GM12878 (cell line): ENCODE results near the gene MED25. TPM values are rescaled to one million over a fixed set of nuclear protein-coding genes. Genes with fewer than 3 reads are reported as not detected.

Source experiments
- ATAC-seq: fragments of 200-7000 bp; cut with Tn5 transposase; 3 replicates; pipeline ENCODE4 v1.9.1; 2020; ENCODE audit warnings: mild to moderate bottlenecking, moderate library complexity
- BruUV-seq: library from RNA; stranded (reverse); fragments of 400-500 nt; replicated peaks from 2 replicates; lab custom pipeline; 2021; lab: Mats Ljungman, UMichigan
- CTCF ChIA-PET: fragments of 300-600 bp; sonication (Branson Sonifier 250); formaldehyde crosslinking; extraction: SDS; loops from one replicate; lab custom pipeline; 2021; ENCODE audit warnings: inconsistent platforms; lab: Yijun Ruan, JAX
- POLR2A ChIA-PET: fragments of 350-600 bp; formaldehyde crosslinking; extraction: SDS; loops from one replicate; lab custom pipeline; 2021; ENCODE audit warnings: inconsistent platforms; lab: Charles Lee
- RAD21 ChIA-PET: fragments of 300-600 bp; sonication (Branson Sonifier 250); formaldehyde crosslinking; loops from one replicate; lab custom pipeline; 2023; ENCODE audit warnings: antibody characterized with exemption; ENCODE audit not compliant: unreplicated experiment; lab: Charles Lee
- SMC1A ChIA-PET: fragments of 300-600 bp; sonication (Branson Sonifier 250); formaldehyde crosslinking; loops from one replicate; lab custom pipeline; 2023; ENCODE audit not compliant: unreplicated experiment, uncharacterized antibody; lab: Charles Lee
- DNase-seq: peaks from one replicate; pipeline ENCODE4 v3.0.0-alpha.2; 2011; ENCODE audit warnings: low read depth, low spot score
- FAIRE-seq: peaks from 3 replicates; lab custom pipeline; 2011; peaks lifted over from hg19 to GRCh38; lab: Jason Lieb, UNC
- H2AFZ ChIP-seq: 2 replicates; pipeline ENCODE4 v1.6.0; 2011; ENCODE audit warnings: low read depth, low read length, control low read depth; ENCODE audit not compliant: control insufficient read depth
- H3K27ac ChIP-seq: 2 replicates; pipeline ENCODE4 v1.5.1; 2011; ENCODE audit warnings: control low read depth; ENCODE audit not compliant: control insufficient read depth, insufficient read depth
- H3K27me3 ChIP-seq, 2 experiments: replicated peaks in 1 of 2; 2 replicates each; pipeline versions ENCODE4 v1.6.0 to v1.6.1; 2011; ENCODE audit warnings: low read length in 1 of 2; ENCODE audit not compliant: control insufficient read depth in 2 of 2, insufficient read depth in 2 of 2
- H3K36me3 ChIP-seq, 2 experiments: 2 replicates each; pipeline ENCODE4 v1.5.1; 2011; ENCODE audit warnings: low read length in 1 of 2; ENCODE audit not compliant: control insufficient read depth in 2 of 2, insufficient read depth in 2 of 2
- H3K4me1 ChIP-seq: 2 replicates; pipeline ENCODE4 v1.6.1; 2011; ENCODE audit warnings: mild to moderate bottlenecking, low read length, moderate library complexity, mixed read lengths; ENCODE audit not compliant: control insufficient read depth, insufficient read depth
- H3K4me2 ChIP-seq: 2 replicates; pipeline ENCODE4 v1.6.0; 2011; ENCODE audit warnings: control low read depth; ENCODE audit not compliant: control insufficient read depth, insufficient read depth
- H3K4me3 ChIP-seq: fragments of 200-600 bp; sonication (generic); 2 replicates; pipeline ENCODE4 v1.5.1; 2016
- H3K79me2 ChIP-seq: 2 replicates; pipeline ENCODE4 v1.6.0; 2011; ENCODE audit warnings: low read length; ENCODE audit not compliant: control insufficient read depth, insufficient read depth
- H3K9ac ChIP-seq: 2 replicates; pipeline ENCODE4 v1.8.0; 2011; ENCODE audit warnings: low read length, control low read depth, mixed read lengths; ENCODE audit not compliant: control insufficient read depth, insufficient read depth
- H3K9me3 ChIP-seq: replicated peaks from 3 replicates; pipeline ENCODE4 v1.5.1; 2011; ENCODE audit warnings: mild to moderate bottlenecking, low read length; ENCODE audit not compliant: control insufficient read depth, insufficient read depth
- H4K20me1 ChIP-seq: 2 replicates; pipeline ENCODE4 v1.6.0; 2011; ENCODE audit not compliant: control insufficient read depth, insufficient read depth
- ASH2L ChIP-seq: fragments of 300-600, 200-600 bp; sonication (generic); IDR thresholded peaks from 2 replicates; pipeline ENCODE4 v1.6.1; 2017; ENCODE audit warnings: low read depth, mild to moderate bottlenecking, borderline replicate concordance
- BACH1 ChIP-seq: fragments of 450-650 bp; IDR thresholded peaks from 2 replicates; pipeline ENCODE4 v1.6.1; 2017; ENCODE audit warnings: mild to moderate bottlenecking, borderline replicate concordance
- EP300 ChIP-seq, 2 experiments: fragments of 150-350 bp in 1 of 2; IDR thresholded peaks; 2 replicates each; pipeline ENCODE4 v1.6.1; 2011 to 2012; ENCODE audit warnings: low read depth in 2 of 2, low read length in 2 of 2, borderline replicate concordance in 1 of 2, improper control_type of control experiment in 1 of 2, inconsistent platforms in 1 of 2; ENCODE audit not compliant: control insufficient read depth in 1 of 2
- KLF5 ChIP-seq: fragments of 450-650 bp; IDR thresholded peaks from 2 replicates; pipeline ENCODE4 v1.6.1; 2014; ENCODE audit warnings: mild to moderate bottlenecking; ENCODE audit not compliant: partially characterized antibody
- LARP7 ChIP-seq: fragments of 450-650 bp; IDR thresholded peaks from 2 replicates; pipeline ENCODE4 v1.6.1; 2017; ENCODE audit warnings: mild to moderate bottlenecking
- NFYB ChIP-seq: IDR thresholded peaks from 2 replicates; pipeline ENCODE4 v1.6.1; 2011; ENCODE audit warnings: low read depth, mild to moderate bottlenecking, low read length, improper control_type of control experiment, moderate library complexity; ENCODE audit not compliant: insufficient read depth
- PAX8 ChIP-seq: fragments of 450-650 bp; IDR thresholded peaks from 2 replicates; pipeline ENCODE4 v1.6.1; 2017; ENCODE audit warnings: mild to moderate bottlenecking, moderate library complexity
- RAD51 ChIP-seq: fragments of 450-650 bp; IDR thresholded peaks from 2 replicates; pipeline ENCODE4 v1.6.1; 2016; ENCODE audit warnings: moderate library complexity, mild to moderate bottlenecking, inconsistent platforms
- RB1 ChIP-seq: fragments of 450-650 bp; formaldehyde crosslinking; IDR thresholded peaks from 2 replicates; pipeline ENCODE4 v1.6.1; 2017; ENCODE audit warnings: mild to moderate bottlenecking, borderline replicate concordance
- SKIL ChIP-seq: fragments of 450-650 bp; IDR thresholded peaks from 2 replicates; pipeline ENCODE4 v1.6.1; 2017; ENCODE audit warnings: mild to moderate bottlenecking, low read depth, inconsistent platforms; ENCODE audit not compliant: poor library complexity, severe bottlenecking
- SPI1 ChIP-seq: IDR thresholded peaks from 2 replicates; pipeline ENCODE4 v1.6.1; 2011; ENCODE audit warnings: low read depth, mild to moderate bottlenecking, low read length, moderate library complexity, borderline replicate concordance; ENCODE audit not compliant: insufficient read depth
- TAF1 ChIP-seq: IDR thresholded peaks from 2 replicates; pipeline ENCODE4 v1.6.1; 2011; ENCODE audit warnings: mild to moderate bottlenecking, low read depth, low read length, borderline replicate concordance
- TCF3 ChIP-seq: IDR thresholded peaks from 2 replicates; pipeline ENCODE4 v1.6.1; 2012; ENCODE audit warnings: low read depth, mild to moderate bottlenecking, low read length, borderline replicate concordance; ENCODE audit not compliant: insufficient read depth
- WGBS: methylation state at CpG from one replicate; pipeline ENCODE4 v1.1.6; 2016; ENCODE audit warnings: low lambda C conversion rate; ENCODE audit not compliant: insufficient replicate concordance, insufficient coverage; ENCODE audit errors: missing lambda C conversion rate; 5-methylcytosine and 5-hydroxymethylcytosine counted together
- in situ Hi-C: fragments of 300-500 bp; cut with MboI; formaldehyde crosslinking; loops from 9 replicates; pipeline ENCODE4 v1.14.3; 2018; ENCODE audit warnings: mixed read lengths
- intact Hi-C: fragments of 100-400 bp; cut with micrococcal nuclease; formaldehyde crosslinking; loops from one replicate; pipeline ENCODE4 v1.14.2; 2022; ENCODE audit not compliant: unreplicated experiment
- polyA plus RNA-seq, 11 experiments: library from polyadenylated mRNA; depleted of rRNA in 4 of 11; unstranded in 6 of 11; stranded (reverse) in 5 of 11; fragments of >200 nt; fragmentation: Nextera tagmentation in 4 of 11; fragmentation: Illumina TruSeq in 1 of 11; extraction: Ambion mirVana in 4 of 11; extraction: Trizol in 1 of 11; gene quantifications; 1 replicate in 1 of 11; 2 replicates in 10 of 11; pipeline versions ENCODE4 v1.2.1 to v1.2.3, GENCODE V29; 2011 to 2016; ENCODE audit warnings: inconsistent platforms in 2 of 11, missing spikeins in 2 of 11, low read depth in 1 of 11
- total RNA-seq, 4 experiments: library from RNA; depleted of rRNA in 3 of 4; stranded (reverse); fragments of >200 nt in 3 of 4; fragmentation: Illumina TruSeq in 1 of 4; extraction: Trizol in 1 of 4; gene quantifications; 2 replicates each; pipeline versions ENCODE4 v1.2.1 to v1.2.3, GENCODE V29; 2013 to 2021

MED25 gene
- total and polyA plus RNA-seq, 10 of the 15 experiments (the other 5 are each of a cell fraction or from before 2014, with no cell fraction given): 3.5 to 53.9 (median 17.1) TPM

- TF ChIP-seq EP300 (IDR thresholded peaks at IDR 0.05; ENCODE audit: borderline replicate concordance in 1 of 2, control insufficient read depth in 1 of 2, low read depth in 2 of 2, low read length in 2 of 2): no peak
- TF ChIP-seq TAF1: no peak
- TF ChIP-seq RAD51: no peak
- TF ChIP-seq NFYB: no peak
- TF ChIP-seq RB1: no peak
- TF ChIP-seq LARP7: no peak
- no peak for TF ChIP-seq SPI1
- no peak for TF ChIP-seq ASH2L
- TF ChIP-seq PAX8: no peak
- no peak for TF ChIP-seq SKIL
- TF ChIP-seq KLF5: no peak
- TF ChIP-seq, all 136 proteins: peak for 0
Observed at GRCh38 chr19:49802836-49803528, 15.1 kb upstream of the MED25 start (continued).

DNA sequence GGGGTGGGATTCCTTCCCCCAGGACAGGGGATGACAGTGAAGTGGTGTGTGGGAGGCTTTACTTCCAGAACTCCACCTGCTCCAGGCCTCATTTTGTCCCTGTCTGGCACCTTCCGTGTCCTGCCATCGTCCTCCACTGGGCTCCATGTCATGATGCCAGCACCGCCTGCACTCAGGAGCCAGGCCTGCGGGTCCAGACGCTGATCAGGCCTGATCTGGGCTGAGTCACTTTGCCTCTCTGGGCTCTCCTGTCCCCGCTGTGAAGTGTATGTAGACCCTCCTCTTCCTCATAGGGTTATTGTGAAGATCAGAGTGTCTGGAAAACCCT, 14.6 kb upstream of the MED25 start:
- peaks cover 9 to 21% of the 10 kb centered on the region in 2 experiments; a peak in 3 of 4 replicates for H3K36me3 ChIP-seq
- no peak for DNase-seq
- H2AFZ ChIP-seq: no peak overlapping the region
- ChIA-PET RAD21 (no interaction called here), SMC1A (no interaction called here), POLR2A (no interaction called here)
- BruUV-seq: no TSS peak
- no peaks in the 10 kb centered on the region for H3K4me1 ChIP-seq
- H4K20me1 ChIP-seq: no peaks in the 10 kb centered on the region
- no peak overlapping the region for H3K4me3 ChIP-seq
- intact Hi-C loops: no loop called here
- 96% methylated on average over 6 of the region's 6 CpGs for WGBS
- no peak overlapping the region for H3K4me2 ChIP-seq
- no peak overlapping the region for H3K9ac ChIP-seq
- no peaks in the 10 kb centered on the region for H3K79me2 ChIP-seq
- FAIRE-seq: no peak
- no peaks in the 10 kb centered on the region for H3K27me3 ChIP-seq
- in situ Hi-C loops: no loop called here
- no peaks in the 10 kb centered on the region for H3K9me3 ChIP-seq
- H3K27ac ChIP-seq: no peak overlapping the region
- TF ChIP-seq BACH1 (no peak), TCF3 (no peak), ASH2L (no peak)
- TF ChIP-seq, all 136 proteins: peak for 0
- CTCF ChIA-PET: no interaction called here
- no peak for ATAC-seq
